DMS53 treated with DMSO at 0.1 percent for 48 hours (cell line): ENCODE measurements around the gene IRF2BP1.

Experiments
- DNase-seq: peaks from one replicate; lab custom pipeline; 2025; ENCODE audit not compliant: unreplicated experiment; lab: John Stamatoyannopoulos, UW

The IRF2BP1 gene

GRCh38 chr19:45885556-45886426, at the start of gene IRF2BP1:
TSS of gene IRF2BP1 (minus strand) at chr19:45886141. CDS start at chr19:45885774, 367 bp downstream.
- peak; percentile 91 for DNase-seq

GRCh38 chr19:45935267-45935666, 49.3 kb upstream of the IRF2BP1 start:
- DNase-seq: no peak

GRCh38 chr19:45934551-45935230, 48.8 kb upstream of the IRF2BP1 start:
- DNase-seq: no peak

- no peak for DNase-seq
Measured at GRCh38 chr19:45933759-45934158, 47.8 kb upstream of the IRF2BP1 start.

- no peak for DNase-seq
Measured at GRCh38 chr19:45931055-45931454, 45.1 kb upstream of the IRF2BP1 start.

GRCh38 chr19:45929247-45929646, 43.3 kb upstream of the IRF2BP1 start:
- no peak for DNase-seq

GRCh38 chr19:45927565-45928261, 41.8 kb upstream of the IRF2BP1 start:
- DNase-seq: peak; percentile 94

GRCh38 chr19:45924891-45925447, 39.0 kb upstream of the IRF2BP1 start:
- no peak for DNase-seq

- DNase-seq: no peak
Measured at GRCh38 chr19:45922281-45922680, 36.3 kb upstream of the IRF2BP1 start.

- no peak for DNase-seq
Measured at GRCh38 chr19:45920458-45920857, 34.5 kb upstream of the IRF2BP1 start.

GRCh38 chr19:45919678-45920077, 33.7 kb upstream of the IRF2BP1 start:
- no peak for DNase-seq

GRCh38 chr19:45918721-45919120, 32.8 kb upstream of the IRF2BP1 start:
- DNase-seq: no peak

GRCh38 chr19:45917421-45918091, 31.6 kb upstream of the IRF2BP1 start:
- DNase-seq: no peak

GRCh38 chr19:45913874-45914830, 28.2 kb upstream of the IRF2BP1 start, which contains the start of gene NANOS2:
TSS of gene NANOS2 (minus strand) at chr19:45914778. CDS start at chr19:45914693, 85 bp downstream.
- DNase-seq: no peak

- no peak for DNase-seq
Measured at GRCh38 chr19:45911291-45911690, 25.4 kb upstream of the IRF2BP1 start.

GRCh38 chr19:45908956-45909355, 23.0 kb upstream of the IRF2BP1 start:
- no peak for DNase-seq

GRCh38 chr19:45906221-45906620, 20.3 kb upstream of the IRF2BP1 start:
- DNase-seq: no peak

- no peak for DNase-seq
Measured at GRCh38 chr19:45905011-45905410, 19.1 kb upstream of the IRF2BP1 start.
